H1 (cell line): ENCODE data around the gene EEF2K. TPM values are rescaled to one million over a fixed set of nuclear protein-coding genes. Genes with fewer than 3 reads are reported as not detected.

Experiments used
- polyA plus RNA-seq, 7 experiments: library from polyadenylated mRNA; depleted of rRNA in 3 of 7; stranded (reverse) in 5 of 7; unstranded in 2 of 7; fragments of >200 nt in 5 of 7; fragments of 200-250 nt in 2 of 7; gene quantifications; 1 replicate in 5 of 7; 2 replicates in 1 of 7; 4 replicates in 1 of 7; pipeline versions ENCODE4 v1.2.1 to v1.2.3, GENCODE V29; 2011 to 2013; ENCODE audit warnings: missing spikeins in 2 of 7, mixed read lengths in 2 of 7
- total RNA-seq: library from RNA; stranded (reverse); fragmentation: NEBNext Ultra II Directional; extraction: Animal tissue kit (Norgen Biotek cat#: 25700); gene quantifications from 2 replicates; pipeline ENCODE4 v1.2.1, GENCODE V29; 2021
- TF ChIP-seq, protein P1 (sequence below): IDR thresholded peaks from 2 replicates; pipeline ENCODE4 v1.6.1; 2012; ENCODE audit warnings: low read length, inconsistent platforms
- TF ChIP-seq, protein P2 (sequence below): IDR thresholded peaks from 2 replicates; pipeline ENCODE4 v1.6.1; 2011; ENCODE audit warnings: low read depth, mild to moderate bottlenecking, low read length; ENCODE audit not compliant: insufficient read depth

EEF2K gene
- total and polyA plus RNA-seq, 2 of the 8 experiments (the other 6 are each of a cell fraction or from before 2014, with no cell fraction given), result 14.9 to 30.2 TPM

DNA sequence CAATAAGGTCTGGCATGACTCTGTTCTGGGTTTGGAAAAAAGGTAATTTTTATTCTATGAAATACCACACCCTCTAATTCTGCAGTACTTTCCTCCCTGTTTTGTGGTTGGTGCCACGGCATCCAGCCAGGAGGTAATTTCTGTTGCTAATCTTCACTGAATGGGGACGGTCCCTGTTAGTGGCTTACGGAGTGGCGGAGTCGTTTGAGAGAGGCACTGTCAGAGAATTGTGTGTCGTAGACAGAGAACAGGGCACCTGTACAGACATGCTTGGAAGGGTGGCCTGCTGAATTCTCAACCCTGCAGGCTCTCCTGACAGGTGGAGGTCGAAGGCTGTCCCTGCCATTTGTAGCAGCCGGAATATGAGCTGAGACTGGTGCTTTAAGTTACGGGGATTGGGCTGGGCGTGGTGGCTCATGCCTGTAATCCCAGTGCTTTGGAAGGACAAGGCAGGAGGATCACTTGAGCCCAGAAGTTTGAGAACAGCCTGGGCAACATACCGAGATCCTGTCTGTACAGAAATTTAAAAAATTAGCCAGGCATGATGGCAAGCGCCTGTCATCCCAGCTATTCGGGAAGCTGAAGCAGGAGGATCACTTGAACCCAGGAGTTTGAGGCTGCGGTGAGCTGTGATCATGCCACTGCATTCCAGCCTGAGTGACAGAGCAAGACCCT, 33.2 kb downstream of the EEF2K start (continued):
- TF ChIP-seq, protein P1, sequence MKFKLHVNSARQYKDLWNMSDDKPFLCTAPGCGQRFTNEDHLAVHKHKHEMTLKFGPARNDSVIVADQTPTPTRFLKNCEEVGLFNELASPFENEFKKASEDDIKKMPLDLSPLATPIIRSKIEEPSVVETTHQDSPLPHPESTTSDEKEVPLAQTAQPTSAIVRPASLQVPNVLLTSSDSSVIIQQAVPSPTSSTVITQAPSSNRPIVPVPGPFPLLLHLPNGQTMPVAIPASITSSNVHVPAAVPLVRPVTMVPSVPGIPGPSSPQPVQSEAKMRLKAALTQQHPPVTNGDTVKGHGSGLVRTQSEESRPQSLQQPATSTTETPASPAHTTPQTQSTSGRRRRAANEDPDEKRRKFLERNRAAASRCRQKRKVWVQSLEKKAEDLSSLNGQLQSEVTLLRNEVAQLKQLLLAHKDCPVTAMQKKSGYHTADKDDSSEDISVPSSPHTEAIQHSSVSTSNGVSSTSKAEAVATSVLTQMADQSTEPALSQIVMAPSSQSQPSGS, result no peak
- TF ChIP-seq, protein P2, sequence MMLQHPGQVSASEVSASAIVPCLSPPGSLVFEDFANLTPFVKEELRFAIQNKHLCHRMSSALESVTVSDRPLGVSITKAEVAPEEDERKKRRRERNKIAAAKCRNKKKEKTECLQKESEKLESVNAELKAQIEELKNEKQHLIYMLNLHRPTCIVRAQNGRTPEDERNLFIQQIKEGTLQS, result no peak
